ENCODE measurements around the gene SMPD3. TPM values are rescaled to one million over a fixed set of nuclear protein-coding genes. Genes with fewer than 3 reads are reported as not detected.

The SMPD3 gene
- total and polyA plus RNA-seq, 10 donors, result 0.66 to 6.5 (median 1.9) TPM

GRCh38 chr16:68348639-68349445 lies 99.5 kb downstream of the SMPD3 start:
- Histone ChIP-seq H3K4me3 (no peak overlapping the region), H3K36me3 (peaks cover 0 to 100% (median 88%) of the 10 kb centered on the region in 6 donors), H3K27ac (no peak overlapping the region), H3K27me3 (replicated peaks in 1 of 7) (no peaks in the 10 kb centered on the region), H3K9me3 (no peaks in the 10 kb centered on the region), H3K4me1 (no peaks in the 10 kb centered on the region)
- DNase-seq, result no peak
- intact Hi-C loops (cut with DNase I; ENCODE audit: low total_unique reads), result no loop called here
- 91 to 95% (median 92%) methylated on average over 25 to 27 of the region's 27 CpGs for WGBS, 5 donors
- no peak for TF ChIP-seq POLR2AphosphoS5 (IDR thresholded peaks at IDR 0.05)
- TF ChIP-seq CTCF (IDR thresholded peaks at IDR 0.05 in 8 of 11, conservative IDR thresholded peaks at IDR 0.05 in 3 of 11), result no peak
- no peak for TF ChIP-seq POLR2A (IDR thresholded peaks at IDR 0.05)

DNA sequence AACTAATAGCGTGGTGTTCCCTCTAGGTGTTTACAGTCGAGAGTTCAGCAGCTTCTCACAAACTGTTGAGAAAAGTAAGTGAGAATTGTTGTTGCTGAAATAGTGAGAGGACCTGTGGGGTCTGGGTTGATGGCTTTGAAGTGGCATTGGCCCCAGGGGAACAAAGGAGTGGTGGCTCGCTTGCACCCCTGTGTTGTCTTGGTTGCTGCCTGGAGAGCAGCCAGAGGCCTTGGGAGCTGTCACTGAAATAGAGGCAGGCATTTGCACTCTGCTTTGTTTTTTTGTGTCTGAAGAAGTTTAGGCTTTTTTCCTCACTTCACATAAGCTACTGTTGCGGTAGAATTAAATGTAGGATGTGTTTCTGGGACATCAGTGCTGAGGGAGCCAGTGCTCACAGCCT lies 100.7 kb downstream of the SMPD3 start:
- Histone ChIP-seq H3K9me3 (no peaks in the 10 kb centered on the region), H3K4me3 (no peak overlapping the region), H3K36me3 (peaks cover 0 to 100% (median 86%) of the 10 kb centered on the region in 6 donors), H3K27me3 (replicated peaks in 1 of 7) (no peaks in the 10 kb centered on the region), H3K4me1 (no peaks in the 10 kb centered on the region), H3K27ac (no peak overlapping the region)
- no peak for TF ChIP-seq POLR2A (IDR thresholded peaks at IDR 0.05)
- no peak for TF ChIP-seq POLR2AphosphoS5 (IDR thresholded peaks at IDR 0.05)
- TF ChIP-seq CTCF (IDR thresholded peaks at IDR 0.05 in 8 of 11, conservative IDR thresholded peaks at IDR 0.05 in 3 of 11), result no peak
- no peak for DNase-seq
- WGBS, 5 donors, result 72 to 90% (median 84%) methylated on average over 4 of the region's 4 CpGs
- intact Hi-C loops (cut with DNase I; ENCODE audit: low total_unique reads), result no loop called here

DNA sequence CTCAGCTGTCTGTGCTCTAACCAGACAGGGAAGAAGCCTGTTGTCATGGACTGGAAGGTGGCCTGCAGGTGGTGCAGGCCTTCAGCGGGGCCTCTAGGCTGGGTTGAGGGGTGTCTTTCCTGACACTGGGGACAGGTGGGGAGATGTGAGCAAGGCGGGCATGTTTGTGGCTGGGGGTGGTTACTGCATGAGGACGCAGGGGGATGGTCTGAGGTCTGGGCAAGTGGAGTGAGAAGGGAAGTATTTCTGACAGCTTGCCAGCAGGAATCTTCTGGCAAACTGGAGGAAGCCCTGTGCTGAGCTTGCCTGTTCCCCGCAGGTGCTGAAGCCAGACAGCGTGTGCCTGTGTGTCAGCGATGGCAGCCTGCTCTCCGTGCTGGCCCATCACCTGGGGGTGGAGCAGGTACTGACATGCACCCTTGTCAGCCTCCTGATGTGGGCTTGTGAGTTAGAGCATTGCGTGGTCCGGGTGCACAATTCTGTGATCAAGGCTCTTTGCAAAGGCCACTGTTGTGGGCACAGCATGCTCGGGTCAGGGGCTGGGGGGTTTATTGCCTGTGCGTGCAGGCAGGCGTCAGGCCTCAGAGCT lies 101.3 kb downstream of the SMPD3 start:
- no peak for DNase-seq
- no peaks in the 10 kb centered on the region for H3K27me3 ChIP-seq (replicated peaks in 1 of 7)
- no peak for TF ChIP-seq POLR2A (IDR thresholded peaks at IDR 0.05)
- TF ChIP-seq CTCF (IDR thresholded peaks at IDR 0.05 in 8 of 11, conservative IDR thresholded peaks at IDR 0.05 in 3 of 11), result no peak
- no peak for TF ChIP-seq POLR2AphosphoS5 (IDR thresholded peaks at IDR 0.05)
- no peak overlapping the region for H3K27ac ChIP-seq
- no peaks in the 10 kb centered on the region for H3K4me1 ChIP-seq
- H3K4me3 ChIP-seq, result no peak overlapping the region
- peaks cover 0 to 100% (median 85%) of the 10 kb centered on the region in 6 donors for H3K36me3 ChIP-seq
- intact Hi-C loops (cut with DNase I; ENCODE audit: low total_unique reads), result no loop called here
- 67 to 83% (median 80%) methylated on average over 10 to 12 of the region's 12 CpGs for WGBS, 5 donors
- no peaks in the 10 kb centered on the region for H3K9me3 ChIP-seq

- TF ChIP-seq CTCF (IDR thresholded peaks at IDR 0.05 in 8 of 11, conservative IDR thresholded peaks at IDR 0.05 in 3 of 11) (no peak), POLR2A (IDR thresholded peaks at IDR 0.05) (no peak)
- Histone ChIP-seq H3K4me3 (no peak overlapping the region), H3K27ac (no peak overlapping the region), H3K27me3 (replicated peaks in 1 of 7) (no peaks in the 10 kb centered on the region), H3K9me3 (no peaks in the 10 kb centered on the region), H3K36me3 (peaks cover 0 to 100% (median 86%) of the 10 kb centered on the region in 6 donors), H3K4me1 (no peaks in the 10 kb centered on the region)
- no peak for DNase-seq
- intact Hi-C loops (cut with DNase I; ENCODE audit: low total_unique reads), result no loop called here
- WGBS, 5 donors, result 94 to 99% (median 96%) methylated on average over 16 of the region's 16 CpGs
Observed at GRCh38 chr16:68345958-68346635, 102.2 kb downstream of the SMPD3 start.

Measured in spleen (tissue), 11 donors.